ENCODE data around the gene NRIP1.

Gene NRIP1

DNA sequence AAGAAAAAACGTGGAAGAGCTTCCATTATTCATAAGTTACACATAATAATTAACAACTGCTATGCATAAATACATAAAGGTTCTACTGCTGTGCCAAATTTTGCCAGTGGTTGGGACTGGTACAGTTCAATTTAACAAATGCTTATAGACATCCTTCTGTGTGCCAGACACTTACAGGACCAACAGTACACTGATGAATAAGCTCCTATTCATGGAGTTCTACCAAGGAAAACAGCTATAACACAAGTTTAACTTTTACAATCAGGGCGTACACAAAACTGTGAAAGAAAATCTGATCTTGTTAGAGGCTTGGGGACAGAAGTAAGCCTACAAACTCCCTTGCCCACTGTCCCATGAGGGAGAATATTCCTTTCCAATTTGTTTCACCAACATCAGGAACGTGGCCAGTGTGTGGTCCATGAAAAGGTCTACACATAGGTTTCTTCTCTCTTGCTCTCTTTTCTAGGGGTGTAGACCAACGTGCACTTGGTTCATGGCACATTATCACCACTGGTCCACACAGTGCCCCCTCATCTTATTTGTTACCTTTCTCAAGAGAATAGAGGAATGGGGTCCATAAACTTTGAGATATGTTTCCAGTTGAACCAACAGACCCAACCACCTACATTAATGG, 10.1 kb downstream of the NRIP1 start:
- Mint-ChIP-seq H3K36me3 (ENCODE audit: low read depth) (peaks cover 4% of the 10 kb centered on the region), H3K4me1 (peaks cover 87% of the 10 kb centered on the region), H3K4me3 (no peak overlapping the region), H3K27ac (peak overlapping the region in 1 of 3 experiments; percentile 53), H3K9me3 (no peaks in the 10 kb centered on the region), H3K27me3 (ENCODE audit: low read depth) (no peaks in the 10 kb centered on the region)
- TF ChIP-seq, protein P1, sequence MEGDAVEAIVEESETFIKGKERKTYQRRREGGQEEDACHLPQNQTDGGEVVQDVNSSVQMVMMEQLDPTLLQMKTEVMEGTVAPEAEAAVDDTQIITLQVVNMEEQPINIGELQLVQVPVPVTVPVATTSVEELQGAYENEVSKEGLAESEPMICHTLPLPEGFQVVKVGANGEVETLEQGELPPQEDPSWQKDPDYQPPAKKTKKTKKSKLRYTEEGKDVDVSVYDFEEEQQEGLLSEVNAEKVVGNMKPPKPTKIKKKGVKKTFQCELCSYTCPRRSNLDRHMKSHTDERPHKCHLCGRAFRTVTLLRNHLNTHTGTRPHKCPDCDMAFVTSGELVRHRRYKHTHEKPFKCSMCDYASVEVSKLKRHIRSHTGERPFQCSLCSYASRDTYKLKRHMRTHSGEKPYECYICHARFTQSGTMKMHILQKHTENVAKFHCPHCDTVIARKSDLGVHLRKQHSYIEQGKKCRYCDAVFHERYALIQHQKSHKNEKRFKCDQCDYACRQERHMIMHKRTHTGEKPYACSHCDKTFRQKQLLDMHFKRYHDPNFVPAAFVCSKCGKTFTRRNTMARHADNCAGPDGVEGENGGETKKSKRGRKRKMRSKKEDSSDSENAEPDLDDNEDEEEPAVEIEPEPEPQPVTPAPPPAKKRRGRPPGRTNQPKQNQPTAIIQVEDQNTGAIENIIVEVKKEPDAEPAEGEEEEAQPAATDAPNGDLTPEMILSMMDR (IDR thresholded peaks at IDR 0.05; ENCODE audit: unreplicated experiment in 3 of 3), result no peak

DNA sequence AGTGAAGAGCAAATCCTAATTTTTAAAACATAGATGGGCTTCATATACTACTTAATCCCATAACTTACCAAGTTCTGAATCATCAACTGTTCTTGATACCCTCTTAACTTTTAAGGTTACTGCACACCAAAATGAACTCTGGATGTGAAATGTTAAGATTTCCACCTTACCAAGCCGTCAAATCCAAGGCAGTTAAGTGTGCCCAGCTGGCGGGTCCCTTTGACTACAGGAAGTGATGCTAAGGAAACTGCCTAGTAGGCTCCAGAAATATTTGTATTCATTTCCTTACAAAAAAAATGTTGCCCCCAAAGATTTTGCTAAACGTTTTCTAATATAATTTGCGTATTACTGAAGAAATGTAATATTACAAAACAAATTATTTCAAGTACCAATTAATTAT, 10.7 kb downstream of the NRIP1 start:
- Mint-ChIP-seq H3K9me3 (no peaks in the 10 kb centered on the region), H3K27me3 (ENCODE audit: low read depth) (no peaks in the 10 kb centered on the region), H3K27ac (peak overlapping the region in 1 of 3 experiments; percentile 53), H3K36me3 (ENCODE audit: low read depth) (peaks cover 4% of the 10 kb centered on the region), H3K4me3 (no peak overlapping the region), H3K4me1 (peaks cover 84% of the 10 kb centered on the region)
- TF ChIP-seq, protein P1 (IDR thresholded peaks at IDR 0.05; ENCODE audit: unreplicated experiment in 3 of 3), result no peak

GRCh38 chr21:15053500-15053899, 11.3 kb downstream of the NRIP1 start:
- Mint-ChIP-seq H3K4me3 (peak overlapping the region in 1 of 3 experiments; percentile 17), H3K27ac (peak overlapping the region in 2 of 3 experiments; percentile 47 to 67), H3K9me3 (no peaks in the 10 kb centered on the region), H3K4me1 (peaks cover 78% of the 10 kb centered on the region), H3K27me3 (ENCODE audit: low read depth) (no peaks in the 10 kb centered on the region), H3K36me3 (ENCODE audit: low read depth) (peaks cover 6% of the 10 kb centered on the region)
- TF ChIP-seq, protein P1 (IDR thresholded peaks at IDR 0.05; ENCODE audit: unreplicated experiment in 3 of 3), result no peak

- Mint-ChIP-seq H3K4me3 (peak overlapping the region in 2 of 3 experiments; percentile 13 to 50), H3K36me3 (ENCODE audit: low read depth) (peaks cover 17% of the 10 kb centered on the region), H3K27ac (peak overlapping the region; percentile 31 to 83 (median 59)), H3K27me3 (ENCODE audit: low read depth) (no peaks in the 10 kb centered on the region), H3K9me3 (no peaks in the 10 kb centered on the region), H3K4me1 (peaks cover 69% of the 10 kb centered on the region)
- TF ChIP-seq, protein P1 (IDR thresholded peaks at IDR 0.05; ENCODE audit: unreplicated experiment in 3 of 3), result no peak
Measured at GRCh38 chr21:15052459-15052763, 12.4 kb downstream of the NRIP1 start.

GRCh38 chr21:15051644-15052458, 12.9 kb downstream of the NRIP1 start:
- Mint-ChIP-seq H3K9me3 (peaks cover 2% of the 10 kb centered on the region), H3K4me1 (peaks cover 63% of the 10 kb centered on the region), H3K27ac (peak overlapping the region; percentile 31 to 83 (median 59)), H3K4me3 (peak overlapping the region; percentile 11 to 50 (median 22)), H3K27me3 (ENCODE audit: low read depth) (no peaks in the 10 kb centered on the region), H3K36me3 (ENCODE audit: low read depth) (peaks cover 20% of the 10 kb centered on the region)
- TF ChIP-seq, protein P1 (IDR thresholded peaks at IDR 0.05; ENCODE audit: unreplicated experiment in 3 of 3), result no peak
